HPDE6-E6E7 (cell line): ENCODE results near the gene GALNT1.
"Not testable (repeated sequence)": the region's sequence is repeated elsewhere in the genome, so short reads cannot be mapped to it uniquely, and the experiment has no call there.

Source experiments
- DNase-seq: peaks from one replicate; pipeline ENCODE4 v3.0.0; 2011; ENCODE audit warnings: missing footprints; ENCODE audit errors: extremely low spot score

Gene GALNT1

GRCh38 chr18:35581546-35581897 lies at the start of gene GALNT1:
GALNT1 (plus strand) TSS chr18:35581740; CDS start chr18:35654663, 72,923 bp downstream.
- no peak for DNase-seq

DNA sequence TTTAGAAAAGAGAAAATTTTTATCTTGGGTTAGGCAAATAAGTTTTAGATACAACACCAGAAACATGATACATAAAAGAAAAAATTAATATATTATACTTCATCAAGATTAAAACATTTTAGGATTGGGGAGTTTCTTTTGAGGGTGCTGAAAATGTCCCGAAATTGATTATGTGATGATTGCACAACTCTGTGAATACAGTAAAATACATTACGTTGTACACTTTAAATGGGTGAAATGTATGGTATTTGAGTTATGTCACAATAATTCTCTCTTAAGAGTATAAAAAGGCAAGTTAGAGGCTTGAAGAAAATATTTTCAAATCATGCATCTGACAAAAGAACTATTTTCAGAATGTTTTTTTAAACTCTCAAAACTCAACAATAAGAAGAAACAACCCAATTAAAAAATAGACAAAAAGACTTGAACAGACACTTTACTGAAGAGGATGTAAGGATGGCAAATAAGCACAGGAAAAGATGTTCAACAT lies 47.6 kb upstream of the GALNT1 start:
- DNase-seq: no peak

GRCh38 chr18:35535297-35535696 lies 46.2 kb upstream of the GALNT1 start:
- no peak for DNase-seq

DNA sequence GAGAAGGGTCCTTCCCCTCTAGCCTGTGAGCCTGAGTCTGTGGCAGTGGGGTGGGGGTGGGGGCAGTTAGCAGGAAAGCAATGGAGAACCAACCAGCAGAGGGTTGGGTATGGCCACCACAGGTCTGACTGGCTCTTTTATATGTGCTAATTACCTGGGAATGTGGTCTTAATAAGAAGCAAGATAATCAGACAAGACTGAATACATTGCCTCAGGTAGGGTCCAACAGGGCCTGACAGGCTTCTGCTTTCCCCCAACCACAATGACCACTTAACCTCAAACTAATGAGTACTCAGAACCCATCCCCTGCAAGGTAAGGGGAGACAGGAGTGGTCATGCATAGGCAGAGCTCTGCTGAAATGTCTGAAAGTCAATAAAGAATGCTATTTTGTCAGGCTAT lies 39.2 kb upstream of the GALNT1 start:
- no peak for DNase-seq

DNA sequence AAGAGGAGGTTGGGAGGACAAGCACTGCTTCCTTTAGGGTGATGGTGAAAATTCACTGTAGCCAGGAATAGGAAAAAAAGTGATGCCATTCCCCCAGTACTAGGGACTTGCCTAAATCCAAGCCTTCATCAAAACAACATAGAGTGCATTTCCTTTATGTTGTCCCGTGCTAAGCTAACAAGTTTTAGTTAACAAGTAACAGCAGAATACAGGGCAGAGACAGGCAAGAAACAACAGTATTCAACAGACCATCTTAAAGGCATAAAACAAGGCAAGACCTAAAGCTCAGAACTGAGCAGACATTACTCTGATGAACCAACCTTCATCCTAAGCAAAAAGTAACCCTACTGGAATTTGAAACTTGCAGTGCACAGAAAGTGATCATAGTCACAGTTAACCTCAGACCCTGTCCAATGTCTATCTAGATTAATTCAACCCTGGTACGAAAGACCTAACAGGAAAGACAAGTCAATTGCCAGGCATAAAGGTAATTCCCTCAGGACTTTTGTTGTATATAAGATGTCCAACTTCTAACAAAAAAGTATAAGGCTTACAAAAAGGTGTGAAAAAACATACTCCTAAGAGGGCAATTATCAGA lies 34.4 kb upstream of the GALNT1 start:
- no peak for DNase-seq

DNA sequence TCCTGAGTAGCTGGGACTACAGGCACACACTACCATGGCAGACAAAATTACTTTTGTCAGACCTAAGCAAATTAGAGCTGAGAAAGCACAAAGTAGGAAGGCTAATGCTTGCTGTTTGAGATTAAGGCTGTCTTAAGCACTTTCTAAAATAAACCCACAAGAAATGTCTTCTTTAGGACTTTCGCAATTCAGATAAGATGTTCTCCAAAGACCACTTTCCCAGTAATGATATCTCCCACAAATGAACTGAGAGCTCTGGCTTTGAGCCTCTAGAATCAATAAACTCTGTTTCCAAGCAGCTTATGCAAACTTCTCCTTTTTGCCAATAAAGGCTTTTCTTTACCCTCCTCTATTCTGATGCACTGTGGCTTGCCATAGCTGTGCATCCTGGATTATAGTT lies 32.0 kb upstream of the GALNT1 start:
- no peak for DNase-seq

DNA sequence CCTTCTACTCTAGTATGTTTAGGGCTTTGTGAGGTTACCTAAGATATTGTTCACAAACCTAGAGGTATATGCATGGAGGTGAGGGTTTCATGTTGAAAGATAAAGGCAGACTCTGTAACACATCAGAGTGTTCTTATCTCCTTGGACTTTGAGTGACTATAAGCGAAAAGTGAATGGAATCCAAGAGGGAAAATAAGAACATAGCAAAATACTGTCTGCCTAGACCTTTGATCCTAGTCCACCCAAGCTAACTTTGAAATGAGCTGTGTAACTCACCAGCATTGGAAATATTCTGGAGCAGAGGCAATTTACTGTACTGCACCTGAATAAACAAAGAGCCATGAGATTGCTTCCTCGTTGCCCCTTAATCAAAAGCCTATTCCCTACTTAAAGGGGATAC lies 28.2 kb upstream of the GALNT1 start:
- DNase-seq: no peak

DNA sequence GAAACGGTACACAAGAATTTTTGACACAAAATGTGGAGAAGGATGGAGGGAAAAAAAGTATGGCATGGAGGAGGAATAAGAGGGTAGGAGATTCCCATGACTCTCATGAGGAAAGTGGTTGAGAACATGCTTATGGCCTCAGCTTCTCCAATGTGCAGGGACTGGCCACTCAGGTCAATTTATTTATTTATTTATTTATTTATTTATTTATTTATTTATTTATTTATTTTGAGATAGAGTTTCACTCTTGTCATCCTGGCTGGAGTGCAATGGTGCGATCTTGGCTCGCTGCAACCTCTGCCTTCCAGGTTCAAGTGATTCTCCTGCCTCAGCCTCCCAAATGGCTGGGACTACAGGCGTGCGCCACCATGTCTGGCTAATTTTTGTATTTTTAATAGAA lies 26.0 kb upstream of the GALNT1 start:
- DNase-seq: not testable (repeated sequence)

GRCh38 chr18:35559867-35560266 lies 21.7 kb upstream of the GALNT1 start:
- DNase-seq: no peak

DNA sequence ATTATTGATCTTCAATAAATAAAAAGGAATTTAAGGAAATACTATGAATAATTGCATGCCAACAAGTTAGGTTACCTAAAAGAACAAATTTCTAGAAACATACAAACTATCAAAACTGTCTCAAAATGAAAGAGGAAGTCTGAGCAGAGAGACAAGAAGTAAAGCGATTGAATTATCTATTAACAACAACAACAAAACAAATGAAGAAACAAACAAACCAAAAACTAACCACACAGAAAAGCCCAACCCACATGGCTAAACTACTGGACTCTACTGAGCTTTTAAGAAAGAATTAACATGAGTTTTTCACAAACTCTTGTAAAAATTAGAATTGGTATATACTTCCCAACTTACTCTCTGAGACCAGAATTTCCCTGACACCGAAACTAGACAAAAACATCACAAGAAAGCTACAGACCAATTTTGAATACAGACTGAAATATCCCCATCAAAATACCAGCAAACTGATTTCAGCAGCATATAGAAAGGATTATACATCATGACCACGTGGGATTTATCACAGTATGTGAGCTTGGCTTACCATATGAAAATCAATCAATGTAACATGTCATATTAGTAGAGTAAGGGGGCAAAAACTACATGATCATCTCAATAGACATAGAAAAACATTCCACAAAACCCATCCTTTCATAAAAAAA lies 16.6 kb upstream of the GALNT1 start:
- no peak for DNase-seq

DNA sequence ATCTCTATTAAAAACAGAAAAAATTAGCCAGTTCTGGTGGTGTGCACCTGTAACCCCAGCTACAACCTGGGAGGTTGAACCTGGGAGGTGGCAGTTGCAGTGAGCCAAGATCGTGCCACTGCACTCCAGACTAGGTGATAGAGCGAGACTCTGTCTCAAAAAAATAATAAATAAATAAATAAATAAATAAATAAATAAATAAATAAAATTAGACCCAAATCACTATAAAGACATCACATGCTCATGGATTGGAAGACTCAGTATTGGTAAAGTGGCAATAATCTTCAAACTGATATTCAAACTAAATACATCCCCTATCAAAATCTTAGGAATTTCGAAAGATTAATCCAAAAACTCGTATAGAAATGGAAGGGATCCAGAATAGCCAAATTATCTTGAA lies 15.5 kb upstream of the GALNT1 start:
- no peak for DNase-seq

DNA sequence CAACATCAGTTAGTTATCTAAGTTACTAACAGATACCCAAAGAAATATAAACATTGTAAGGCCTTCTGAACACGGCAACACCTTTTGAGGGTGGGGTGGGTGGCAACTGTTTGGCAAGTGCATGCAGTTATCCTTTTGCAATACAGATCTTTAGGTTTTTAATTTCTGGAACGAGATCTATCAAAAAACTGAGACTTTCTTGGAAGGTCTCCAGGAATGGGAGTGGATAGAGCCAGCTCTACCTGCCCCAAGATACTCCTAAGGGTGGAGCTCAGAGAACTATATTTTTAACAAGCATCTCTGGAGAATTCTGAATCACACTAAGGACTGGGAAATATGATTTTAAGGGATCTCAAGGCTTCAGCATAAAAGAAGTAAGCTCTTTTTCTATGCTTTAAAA lies 11.4 kb upstream of the GALNT1 start:
- DNase-seq: no peak

GRCh38 chr18:35571138-35571537 lies 10.4 kb upstream of the GALNT1 start:
- no peak for DNase-seq

- DNase-seq: no peak
Measured at GRCh38 chr18:35572644-35573043, 8.9 kb upstream of the GALNT1 start.

- no peak for DNase-seq
Measured at GRCh38 chr18:35573531-35573930, 8.0 kb upstream of the GALNT1 start.

GRCh38 chr18:35576240-35576845 lies 5.2 kb upstream of the GALNT1 start:
- DNase-seq: not testable (repeated sequence)

DNA sequence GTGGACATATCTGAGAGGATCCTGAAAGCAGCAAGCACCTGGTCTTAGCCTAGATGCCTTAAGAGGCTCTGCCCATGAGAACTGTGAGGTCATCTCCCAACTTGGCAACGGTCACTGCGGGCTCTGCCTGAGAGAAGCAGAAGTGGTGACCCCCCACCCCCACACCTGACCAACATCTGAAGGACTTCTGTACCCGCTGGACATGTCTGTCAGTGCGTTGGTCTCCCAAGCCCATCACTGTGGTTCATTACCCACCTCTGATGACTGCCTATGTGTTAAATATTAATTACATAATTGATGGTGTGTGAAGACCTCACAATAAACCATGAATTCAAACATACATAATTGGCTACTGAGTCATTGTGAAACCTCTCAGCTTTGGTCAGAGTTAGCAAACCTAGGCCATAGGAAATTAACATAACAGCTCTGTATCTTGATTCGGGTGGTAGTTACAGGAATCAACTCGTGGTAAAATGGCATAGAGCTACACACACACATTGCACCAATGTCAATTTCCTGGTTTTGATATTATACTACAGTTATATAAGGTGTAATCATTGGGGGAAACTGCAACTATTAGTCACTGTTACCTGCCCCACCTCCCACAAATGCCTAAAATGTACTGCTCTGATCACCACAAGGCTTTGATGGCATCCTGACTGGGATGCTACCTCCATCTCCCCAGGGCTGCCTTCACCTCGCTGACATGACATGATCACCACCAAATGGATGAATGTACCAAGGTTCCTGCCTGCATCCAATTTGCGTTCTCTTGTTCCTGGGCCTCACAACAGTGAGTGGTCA lies 4.3 kb upstream of the GALNT1 start:
- no peak for DNase-seq

GRCh38 chr18:35578481-35578880 lies 3.1 kb upstream of the GALNT1 start:
- no peak for DNase-seq

DNA sequence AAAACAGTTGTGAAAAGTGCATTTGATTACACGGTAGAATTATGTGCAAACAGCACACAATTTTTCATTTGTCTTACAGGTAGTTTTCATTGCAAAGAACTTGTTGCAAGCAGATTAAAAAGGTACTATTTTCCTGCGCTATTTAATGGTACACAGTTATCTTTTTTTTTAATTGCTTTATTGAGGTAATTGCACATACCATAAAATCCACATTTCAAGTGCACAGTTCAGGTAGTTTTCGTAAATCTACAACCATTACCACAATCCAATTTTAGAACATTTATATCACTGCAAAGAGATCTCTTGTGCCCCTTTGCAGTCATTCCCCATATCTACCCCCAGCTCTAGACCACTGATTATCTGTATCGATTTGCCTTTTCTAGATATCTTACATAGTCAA lies 2.6 kb upstream of the GALNT1 start:
- DNase-seq: no peak

GRCh38 chr18:35580701-35581539 lies 620 bp upstream of the GALNT1 start:
- no peak for DNase-seq

- DNase-seq: no peak
Measured at GRCh38 chr18:35581898-35582641, 530 bp downstream of the GALNT1 start.
